Activated T-helper 1 cell treated with anti-CD3 and anti-CD28 coated beads, Interleukin-12 subunit alpha, Interleukin-12 subunit beta, Interleukin-2, Interleukin-4 antibody, amounts not matched to agents 30 ng/mL and 10 ng/mL and 1 ng/mL, durations not matched to agents 14 hours and 24 hours and 36 hours (primary cell): ENCODE measurements around the gene FOXRED2. TPM values are rescaled to one million over a fixed set of nuclear protein-coding genes. Genes with fewer than 3 reads are reported as not detected.

Experiments used
- DNase-seq: peaks from one replicate; pipeline ENCODE4 v3.0.0; 2021; ENCODE audit warnings: low spot score
- H3K27ac Mint-ChIP-seq: one replicate; pipeline ENCODE4 v1.8.0; 2021; ENCODE audit warnings: mild to moderate bottlenecking, mixed read lengths
- H3K27me3 Mint-ChIP-seq: one replicate; pipeline ENCODE4 v1.8.0; 2022; ENCODE audit warnings: mild to moderate bottlenecking, moderate library complexity, mixed read lengths; ENCODE audit not compliant: insufficient read depth
- H3K36me3 Mint-ChIP-seq: one replicate; pipeline ENCODE4 v1.8.0; 2021; ENCODE audit warnings: low read depth, mixed read lengths
- H3K4me1 Mint-ChIP-seq: one replicate; pipeline ENCODE4 v1.8.0; 2021; ENCODE audit warnings: low read depth, mixed read lengths
- H3K4me3 Mint-ChIP-seq: one replicate; pipeline ENCODE4 v1.8.0; 2021; ENCODE audit warnings: mild to moderate bottlenecking, moderate library complexity, mixed read lengths
- H3K9me3 Mint-ChIP-seq: one replicate; pipeline ENCODE4 v1.8.0; 2021; ENCODE audit warnings: mixed read lengths
- intact Hi-C: fragments of 100-400 bp; cut with micrococcal nuclease; formaldehyde crosslinking; loops from one replicate; pipeline ENCODE4 v1.15.1; 2024
- total RNA-seq: library from RNA; stranded (reverse); gene quantifications from 2 replicates; pipeline ENCODE4 v1.2.3, GENCODE V29; 2022

Gene FOXRED2
- total RNA-seq, 1 donor from 2014 or later = 22.3 TPM

DNA sequence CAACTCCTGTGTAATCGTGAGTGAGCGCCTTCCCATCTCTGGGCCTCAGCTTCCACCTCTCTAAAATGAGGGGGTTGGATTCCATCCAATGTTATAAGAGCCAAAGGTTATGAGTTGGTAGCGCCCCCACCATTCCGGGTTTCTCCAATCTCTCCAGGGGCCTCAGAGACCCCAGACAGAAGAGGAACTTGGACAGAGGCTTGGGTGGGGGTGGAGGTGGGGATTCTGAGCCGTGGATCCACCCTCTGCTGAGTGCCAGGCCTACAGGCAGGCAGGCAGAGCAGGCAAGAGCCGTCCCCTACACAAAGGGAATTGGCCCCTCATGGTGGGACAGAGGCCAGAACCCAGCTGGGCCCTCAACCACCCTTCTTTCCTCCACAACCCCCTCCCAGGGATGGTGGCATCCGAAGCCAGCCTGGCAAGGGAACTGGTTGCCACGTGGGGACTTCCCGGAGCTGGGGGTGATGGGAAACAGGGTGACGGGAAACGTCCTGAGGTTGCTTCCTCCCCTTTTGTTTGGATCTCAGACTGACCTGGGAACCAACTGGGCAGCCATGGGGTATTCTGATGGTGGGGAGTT lies 57.2 kb downstream of the FOXRED2 start:
- Mint-ChIP-seq H3K36me3 (no peaks in the 10 kb centered on the region), H3K27ac (no peak overlapping the region), H3K4me3 (no peak overlapping the region), H3K27me3 (no peaks in the 10 kb centered on the region), H3K9me3 (no peaks in the 10 kb centered on the region), H3K4me1 (peaks cover 47% of the 10 kb centered on the region)
- intact Hi-C loops = no loop called here
- no peak for DNase-seq

DNA sequence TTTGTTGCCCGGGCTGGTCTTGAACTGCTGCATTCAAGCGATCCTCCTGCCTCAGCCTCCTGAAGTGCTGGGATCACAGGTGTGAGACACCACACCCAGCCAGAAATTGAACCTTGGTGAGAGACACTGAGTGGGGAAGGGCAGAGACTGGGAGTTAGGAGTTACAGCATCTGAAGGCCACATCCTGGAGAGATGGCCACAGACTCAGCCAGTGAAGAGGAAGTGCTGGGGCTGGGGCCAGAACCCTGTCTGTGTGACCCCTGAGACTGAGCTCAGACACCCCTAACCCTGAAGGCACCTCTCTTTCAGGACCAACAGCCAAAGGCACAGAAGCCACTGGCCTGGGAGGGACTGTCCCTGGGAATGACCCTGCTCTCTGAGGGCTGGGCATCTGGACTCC lies 59.2 kb downstream of the FOXRED2 start:
- intact Hi-C loops = no loop called here
- no peaks in the 10 kb centered on the region for H3K27me3 Mint-ChIP-seq
- no peak overlapping the region for H3K27ac Mint-ChIP-seq
- no peak overlapping the region for H3K4me3 Mint-ChIP-seq
- DNase-seq = no peak
- H3K4me1 Mint-ChIP-seq = peaks cover 41% of the 10 kb centered on the region
- no peaks in the 10 kb centered on the region for H3K36me3 Mint-ChIP-seq
- no peaks in the 10 kb centered on the region for H3K9me3 Mint-ChIP-seq

DNA sequence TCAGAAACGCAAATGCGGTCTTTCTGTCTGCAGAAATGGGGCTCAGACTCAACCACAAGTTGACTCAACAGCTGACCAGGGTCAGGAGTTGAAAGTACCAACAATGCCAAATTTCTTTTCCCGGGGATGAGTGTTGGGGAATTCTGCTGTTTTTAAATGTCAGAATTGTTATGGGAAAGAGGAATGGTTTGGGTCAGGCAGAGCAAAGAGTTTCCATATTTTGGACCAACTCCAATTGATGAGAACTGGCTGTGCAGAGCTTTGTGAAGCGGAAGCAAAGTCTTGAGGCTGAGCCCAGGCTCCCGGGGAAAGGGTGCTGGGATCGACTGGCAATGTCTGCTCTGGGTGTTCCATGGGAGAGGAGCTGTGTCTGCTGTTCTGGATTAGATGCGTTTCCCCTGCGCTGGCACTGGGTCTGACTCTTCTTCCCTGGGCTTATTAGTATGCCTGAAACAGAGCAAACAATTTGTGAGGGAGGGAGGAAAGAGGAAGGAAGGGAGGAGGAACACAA lies 61.6 kb downstream of the FOXRED2 start:
- no peaks in the 10 kb centered on the region for H3K36me3 Mint-ChIP-seq
- no peak for DNase-seq
- no peaks in the 10 kb centered on the region for H3K27me3 Mint-ChIP-seq
- intact Hi-C loops = no loop called here
- H3K4me3 Mint-ChIP-seq = no peak overlapping the region
- H3K4me1 Mint-ChIP-seq = peaks cover 35% of the 10 kb centered on the region
- no peaks in the 10 kb centered on the region for H3K9me3 Mint-ChIP-seq
- H3K27ac Mint-ChIP-seq = no peak overlapping the region

DNA sequence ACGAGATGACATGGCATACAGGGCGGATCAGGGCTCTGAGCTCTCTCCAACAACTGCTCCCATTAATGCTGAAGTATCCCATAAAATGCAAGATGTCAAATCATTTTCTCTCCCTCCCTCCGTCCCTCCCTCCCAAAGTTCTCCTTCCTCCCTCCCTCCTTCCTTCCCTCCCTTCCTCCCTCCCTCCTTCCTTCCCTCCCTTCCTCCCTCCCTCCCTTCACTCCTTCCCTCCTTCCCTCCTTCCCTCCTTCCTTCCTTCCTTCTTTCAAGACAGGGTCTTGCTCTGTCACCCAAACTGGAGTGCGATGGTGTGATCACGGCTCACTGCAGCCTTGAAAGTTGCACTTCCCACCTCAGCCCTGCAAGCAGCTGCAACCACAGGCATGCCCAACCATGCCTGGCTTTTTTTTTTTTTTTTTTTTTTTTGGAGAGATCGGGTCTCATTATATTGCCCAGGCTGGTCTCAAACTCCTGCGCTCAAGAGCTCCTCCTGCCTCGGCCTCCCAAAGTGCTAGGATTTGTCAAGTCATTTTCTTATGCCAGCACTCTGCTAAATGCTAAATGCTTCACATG lies 63.6 kb downstream of the FOXRED2 start:
- no peak for DNase-seq
- Mint-ChIP-seq H3K36me3 (no peaks in the 10 kb centered on the region), H3K4me3 (no peak overlapping the region), H3K27ac (no peak overlapping the region), H3K4me1 (peaks cover 38% of the 10 kb centered on the region), H3K27me3 (no peaks in the 10 kb centered on the region), H3K9me3 (no peaks in the 10 kb centered on the region)
- intact Hi-C loops = no loop called here

DNA sequence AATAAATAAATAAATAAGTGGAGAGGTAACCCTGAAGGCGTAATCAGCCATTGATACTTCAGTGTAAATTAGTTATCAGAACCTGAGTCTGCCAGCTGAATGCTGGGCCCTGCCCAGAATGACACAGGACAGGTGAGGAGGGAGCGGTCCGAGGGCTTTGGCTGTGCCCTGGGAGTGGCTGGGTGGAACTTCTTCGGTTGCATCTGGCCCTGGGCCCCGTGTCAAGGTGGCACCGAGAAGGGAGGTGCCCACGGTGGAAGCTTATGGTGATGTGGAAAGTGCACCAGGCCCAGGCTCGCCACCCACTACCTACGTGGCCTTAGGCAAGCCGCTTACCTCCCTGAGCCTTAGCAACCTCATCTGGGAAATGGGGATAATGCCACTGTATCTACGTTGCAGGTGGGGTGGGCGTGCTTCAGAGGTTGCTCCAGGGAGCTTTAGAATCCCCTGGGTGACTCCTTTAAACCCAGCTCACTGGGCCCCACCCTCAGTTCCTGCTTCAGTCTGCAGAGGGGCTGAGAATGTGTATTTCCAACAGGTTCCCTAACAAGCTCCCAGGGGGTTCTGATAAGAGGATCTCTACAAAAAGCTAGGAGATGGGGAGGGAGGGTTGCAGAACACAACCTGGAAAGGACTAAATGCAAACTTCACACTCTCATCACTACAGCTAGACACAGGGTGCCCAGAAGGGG lies 64.2 kb downstream of the FOXRED2 start:
- no peaks in the 10 kb centered on the region for H3K27me3 Mint-ChIP-seq
- intact Hi-C loops = no loop called here
- peaks cover 34% of the 10 kb centered on the region for H3K4me1 Mint-ChIP-seq
- H3K27ac Mint-ChIP-seq = no peak overlapping the region
- no peaks in the 10 kb centered on the region for H3K36me3 Mint-ChIP-seq
- H3K4me3 Mint-ChIP-seq = no peak overlapping the region
- H3K9me3 Mint-ChIP-seq = no peaks in the 10 kb centered on the region
- no peak for DNase-seq

DNA sequence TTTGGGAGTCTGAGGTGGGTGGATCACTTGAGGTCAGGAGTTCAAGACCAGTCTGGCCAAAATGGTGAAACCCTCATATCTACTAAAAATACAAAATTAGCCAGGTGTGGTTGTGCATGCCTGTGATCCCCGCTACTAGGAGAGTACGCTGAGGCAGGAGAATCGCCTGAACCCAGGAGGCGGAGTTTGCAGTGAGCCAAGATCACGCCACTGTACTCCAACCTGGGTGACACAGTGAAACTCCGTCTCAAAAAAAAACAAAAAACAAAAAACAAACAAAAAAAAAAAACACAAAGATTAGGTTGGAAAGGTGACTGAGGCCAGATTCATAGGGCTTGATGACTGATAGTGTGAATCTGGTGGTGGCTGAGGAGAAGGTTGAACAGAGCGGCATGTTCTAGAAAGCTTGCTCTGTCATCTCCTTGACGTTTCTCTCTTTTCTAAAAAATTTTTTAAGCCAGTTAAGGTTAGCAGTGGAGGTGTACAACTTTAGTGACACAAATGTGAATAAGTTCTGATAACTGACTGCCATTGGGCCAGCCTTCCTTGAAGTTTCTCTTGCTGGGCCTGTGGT lies 66.3 kb downstream of the FOXRED2 start:
- no peaks in the 10 kb centered on the region for H3K9me3 Mint-ChIP-seq
- no peaks in the 10 kb centered on the region for H3K36me3 Mint-ChIP-seq
- H3K27ac Mint-ChIP-seq = no peak overlapping the region
- no peak overlapping the region for H3K4me3 Mint-ChIP-seq
- H3K4me1 Mint-ChIP-seq = peaks cover 39% of the 10 kb centered on the region
- DNase-seq = no peak
- intact Hi-C loops = no loop called here
- no peaks in the 10 kb centered on the region for H3K27me3 Mint-ChIP-seq

DNA sequence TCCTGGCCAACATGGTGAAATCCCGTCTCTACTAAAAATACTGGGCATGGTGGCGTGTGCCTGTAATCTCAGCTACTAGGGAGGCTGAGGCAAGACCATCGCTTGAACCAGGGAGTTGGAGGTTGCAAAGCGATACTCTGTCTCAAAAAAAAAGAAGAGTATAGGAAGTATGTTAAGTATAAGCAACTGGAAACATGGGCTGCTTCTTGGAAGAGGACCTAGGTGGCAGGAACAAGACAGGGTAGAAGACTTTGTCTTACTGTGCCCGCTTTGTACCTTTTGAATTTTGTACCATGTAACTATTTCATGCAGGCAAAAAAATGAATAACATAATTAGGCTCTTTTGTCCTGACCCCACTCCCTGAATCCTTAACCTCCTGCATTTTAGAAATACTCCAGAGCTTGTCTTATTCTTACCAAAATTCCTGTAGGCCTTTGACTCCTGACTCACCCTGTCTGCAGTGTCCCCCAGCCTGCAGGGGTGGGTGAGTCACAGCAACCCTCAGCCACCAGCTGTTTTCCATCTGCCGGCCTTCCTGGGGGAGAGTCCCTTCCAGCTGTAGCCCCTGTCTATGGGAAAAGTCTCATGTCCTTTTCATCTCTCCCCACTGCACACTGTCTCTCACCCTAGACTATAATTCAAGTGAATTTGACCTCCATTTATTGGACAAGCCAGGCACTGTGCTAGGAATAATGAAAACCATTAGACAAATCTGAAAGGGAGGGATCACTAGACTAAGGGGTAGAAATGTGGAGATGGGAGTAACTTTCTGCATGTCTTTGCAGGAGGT lies 67.2 kb downstream of the FOXRED2 start:
- no peaks in the 10 kb centered on the region for H3K36me3 Mint-ChIP-seq
- no peak for DNase-seq
- no peak overlapping the region for H3K27ac Mint-ChIP-seq
- no peaks in the 10 kb centered on the region for H3K9me3 Mint-ChIP-seq
- no peaks in the 10 kb centered on the region for H3K27me3 Mint-ChIP-seq
- intact Hi-C loops = loop anchor here (5.0 kb wide), 1 partner anchor 52 kb away; the partner anchor contains the start of gene MYH9
- H3K4me1 Mint-ChIP-seq = peaks cover 44% of the 10 kb centered on the region
- no peak overlapping the region for H3K4me3 Mint-ChIP-seq

Other genes with a start within 250 kb of the FOXRED2 start
- 618 and 639 TPM in 2 replicates for gene MYH9, start 119.1 kb downstream of the FOXRED2 start, total RNA-seq
- gene TXN2, start 25.4 kb downstream of the FOXRED2 start, total RNA-seq = 95.2 and 95.3 TPM in 2 replicates
- 322 and 323 TPM in 2 replicates for gene EIF3D, start 22.1 kb upstream of the FOXRED2 start, total RNA-seq
- not detected in 2 replicates for gene CACNG2, start 196.7 kb upstream of the FOXRED2 start, total RNA-seq